ENCODE data around the gene CHRNB1.
A peak's percentile ranks its signal among the peaks of the same experiment; 100 is the strongest.

The CHRNB1 gene

GRCh38 chr17:7437369-7437863, 7.4 kb upstream of the CHRNB1 start:
- no peak for DNase-seq (ENCODE audit: low read depth, low spot score)

- DNase-seq (ENCODE audit: low read depth, low spot score) = peak; percentile 67
These were observed 6.8 kb upstream of the CHRNB1 start for GRCh38 chr17:7437950-7438614.

GRCh38 chr17:7438656-7439460, 6.0 kb upstream of the CHRNB1 start:
- no peak for DNase-seq (ENCODE audit: low read depth, low spot score)

- DNase-seq (ENCODE audit: low read depth, low spot score) = peak; percentile 28
These were observed 5.3 kb upstream of the CHRNB1 start, which contains the start of gene FGF11 for GRCh38 chr17:7439462-7440112. TSS of gene FGF11 (plus strand) at chr17:7439512. CDS start at chr17:7439621, 109 bp downstream.

GRCh38 chr17:7440113-7440833, 4.6 kb upstream of the CHRNB1 start:
- DNase-seq (ENCODE audit: low read depth, low spot score) = peak; percentile 59

GRCh38 chr17:7440834-7441195, 4.0 kb upstream of the CHRNB1 start:
- DNase-seq (ENCODE audit: low read depth, low spot score) = peak; percentile 71

- peak; percentile 20 for DNase-seq (ENCODE audit: low read depth, low spot score)
These were observed 3.6 kb upstream of the CHRNB1 start for GRCh38 chr17:7441266-7441665.

GRCh38 chr17:7442142-7442541, 2.7 kb upstream of the CHRNB1 start:
- DNase-seq (ENCODE audit: low read depth, low spot score) = no peak

GRCh38 chr17:7443499-7444485, 1.1 kb upstream of the CHRNB1 start:
- DNase-seq (ENCODE audit: low read depth, low spot score) = no peak

- DNase-seq (ENCODE audit: low read depth, low spot score) = peak; percentile 84
These were observed 733 bp downstream of the CHRNB1 start for GRCh38 chr17:7445619-7445968.

GRCh38 chr17:7448461-7448860, 3.6 kb downstream of the CHRNB1 start:
- DNase-seq (ENCODE audit: low read depth, low spot score) = no peak

- DNase-seq (ENCODE audit: low read depth, low spot score) = no peak
These were observed 15.2 kb downstream of the CHRNB1 start for GRCh38 chr17:7459961-7460545.

- DNase-seq (ENCODE audit: low read depth, low spot score) = peak; percentile 68
These were observed 16.2 kb downstream of the CHRNB1 start for GRCh38 chr17:7460850-7461660.

- no peak for DNase-seq (ENCODE audit: low read depth, low spot score)
These were observed 17.9 kb downstream of the CHRNB1 start for GRCh38 chr17:7462474-7463371.

- DNase-seq (ENCODE audit: low read depth, low spot score) = no peak
These were observed 18.5 kb downstream of the CHRNB1 start for GRCh38 chr17:7463372-7463846.

- DNase-seq (ENCODE audit: low read depth, low spot score) = no peak
These were observed 19.2 kb downstream of the CHRNB1 start for GRCh38 chr17:7464081-7464480.

- DNase-seq (ENCODE audit: low read depth, low spot score) = no peak
These were observed 20.9 kb downstream of the CHRNB1 start for GRCh38 chr17:7465597-7466275.

- no peak for DNase-seq (ENCODE audit: low read depth, low spot score)
These were observed 21.4 kb downstream of the CHRNB1 start for GRCh38 chr17:7466318-7466638.

Measured in ELF-1 (cell line).